HepG2 (cell line): ENCODE results near the gene ALDH2. TPM values are rescaled to one million over a fixed set of nuclear protein-coding genes. Genes with fewer than 3 reads are reported as not detected.
A peak's percentile ranks its signal among the peaks of the same experiment; 100 is the strongest.

ENCODE experiments used
- AFF4 ChIP-seq: sonication (generic); formaldehyde crosslinking; IDR thresholded peaks from 2 replicates; pipeline ENCODE4 v1.4.0; 2020; ENCODE audit warnings: missing genetic modification reagents
- AGO2 ChIP-seq: fragments of 200-400 bp; formaldehyde crosslinking; optimal IDR thresholded peaks from 2 replicates; pipeline ENCODE3; 2017; ENCODE audit warnings: mild to moderate bottlenecking, low read depth, low read length, moderate library complexity
- ASH2L ChIP-seq: fragments of 300-600, 200-600 bp; sonication (generic); IDR thresholded peaks from 2 replicates; pipeline ENCODE4 v1.7.0; 2017; ENCODE audit warnings: low read depth, mild to moderate bottlenecking, moderate library complexity, mixed read lengths, low read length; ENCODE audit not compliant: insufficient read length
- BCL6 ChIP-seq: IDR thresholded peaks from 2 replicates; pipeline ENCODE4 v1.6.1; 2016; ENCODE audit warnings: missing genetic modification reagents, missing compliant biosample characterization
- CHD2 ChIP-seq: IDR thresholded peaks from 2 replicates; pipeline ENCODE4 v1.6.1; 2011; ENCODE audit warnings: low read depth, low read length, improper control_type of control experiment
- HMGA1 ChIP-seq: sonication (generic); formaldehyde crosslinking; conservative IDR thresholded peaks from 2 replicates; pipeline ENCODE4 v1.4.0; 2020; ENCODE audit warnings: missing genetic modification reagents
- MBNL3 ChIP-seq: fragments of 250-450 bp; sonication (Bioruptor Pico); conservative IDR thresholded peaks from 2 replicates; pipeline ENCODE4 v1.8.0; 2022; ENCODE audit warnings: mild to moderate bottlenecking, inconsistent platforms
- MIXL1 ChIP-seq: IDR thresholded peaks from 2 replicates; pipeline ENCODE4 v1.6.1; 2016
- POLR2AphosphoS5 ChIP-seq: IDR thresholded peaks from 2 replicates; pipeline ENCODE4 v1.6.1; 2012; ENCODE audit warnings: low read depth, low read length
- SCMH1 ChIP-seq: sonication (generic); formaldehyde crosslinking; IDR thresholded peaks from 2 replicates; pipeline ENCODE4 v1.9.0; 2021; ENCODE audit warnings: missing genetic modification reagents, mild to moderate bottlenecking, borderline replicate concordance
- TCF7 ChIP-seq: sonication (generic); IDR thresholded peaks from 2 replicates; pipeline ENCODE4 v1.6.1; 2016; ENCODE audit warnings: antibody characterized with exemption, low read depth
- ZFAT ChIP-seq: sonication (generic); formaldehyde crosslinking; conservative IDR thresholded peaks from 2 replicates; pipeline ENCODE4 v1.8.1; 2023; ENCODE audit warnings: missing genetic modification reagents, inconsistent platforms
- ZFP41 ChIP-seq: sonication (generic); formaldehyde crosslinking; IDR thresholded peaks from 2 replicates; pipeline ENCODE4 v1.4.0; 2020; ENCODE audit warnings: mild to moderate bottlenecking, missing genetic modification reagents, borderline replicate concordance
- ZNF225 ChIP-seq: sonication (generic); formaldehyde crosslinking; IDR thresholded peaks from 2 replicates; pipeline ENCODE4 v1.4.0; 2020; ENCODE audit warnings: mild to moderate bottlenecking, missing genetic modification reagents
- ZNF326 ChIP-seq: sonication (generic); formaldehyde crosslinking; IDR thresholded peaks from 2 replicates; pipeline ENCODE4 v1.4.0; 2020; ENCODE audit warnings: missing genetic modification reagents, borderline replicate concordance
- polyA plus RNA-seq, 8 experiments: library from polyadenylated mRNA; depleted of rRNA in 3 of 8; stranded (reverse) in 7 of 8; unstranded in 1 of 8; fragments of >200 nt; fragmentation: Illumina TruSeq in 4 of 8; extraction: Trizol in 4 of 8; gene quantifications; 2 replicates each; pipeline versions ENCODE4 v1.2.1 to v1.2.3, GENCODE V29; 2011 to 2016; ENCODE audit warnings: low read depth in 4 of 8, missing spikeins in 1 of 8, mixed read lengths in 1 of 8; ENCODE audit not compliant: insufficient read depth in 1 of 8
- total RNA-seq, 5 experiments: library from RNA; depleted of rRNA; stranded (reverse); fragments of >200 nt; fragmentation: Illumina TruSeq; extraction: Trizol; gene quantifications; 2 replicates each; pipeline ENCODE4 v1.2.3, GENCODE V29; 2016; ENCODE audit warnings: low read depth in 1 of 5
- TF ChIP-seq, protein P1 (sequence below): sonication (generic); formaldehyde crosslinking; IDR thresholded peaks from 2 replicates; pipeline ENCODE4 v1.5.1; 2020; ENCODE audit warnings: mild to moderate bottlenecking, missing genetic modification reagents
- TF ChIP-seq, protein P2 (sequence below): sonication (generic); formaldehyde crosslinking; IDR thresholded peaks from 2 replicates; pipeline ENCODE4 v1.5.0; 2020; ENCODE audit warnings: missing genetic modification reagents
- TF ChIP-seq, protein P3 (sequence below): sonication (generic); formaldehyde crosslinking; IDR thresholded peaks from 2 replicates; pipeline ENCODE4 v1.5.0; 2020; ENCODE audit warnings: mild to moderate bottlenecking, missing genetic modification reagents

ALDH2 gene
- total and polyA plus RNA-seq, 2 of the 13 experiments (the other 11 are each of a cell fraction or from before 2014, with no cell fraction given), result 78.8 to 103 TPM

DNA sequence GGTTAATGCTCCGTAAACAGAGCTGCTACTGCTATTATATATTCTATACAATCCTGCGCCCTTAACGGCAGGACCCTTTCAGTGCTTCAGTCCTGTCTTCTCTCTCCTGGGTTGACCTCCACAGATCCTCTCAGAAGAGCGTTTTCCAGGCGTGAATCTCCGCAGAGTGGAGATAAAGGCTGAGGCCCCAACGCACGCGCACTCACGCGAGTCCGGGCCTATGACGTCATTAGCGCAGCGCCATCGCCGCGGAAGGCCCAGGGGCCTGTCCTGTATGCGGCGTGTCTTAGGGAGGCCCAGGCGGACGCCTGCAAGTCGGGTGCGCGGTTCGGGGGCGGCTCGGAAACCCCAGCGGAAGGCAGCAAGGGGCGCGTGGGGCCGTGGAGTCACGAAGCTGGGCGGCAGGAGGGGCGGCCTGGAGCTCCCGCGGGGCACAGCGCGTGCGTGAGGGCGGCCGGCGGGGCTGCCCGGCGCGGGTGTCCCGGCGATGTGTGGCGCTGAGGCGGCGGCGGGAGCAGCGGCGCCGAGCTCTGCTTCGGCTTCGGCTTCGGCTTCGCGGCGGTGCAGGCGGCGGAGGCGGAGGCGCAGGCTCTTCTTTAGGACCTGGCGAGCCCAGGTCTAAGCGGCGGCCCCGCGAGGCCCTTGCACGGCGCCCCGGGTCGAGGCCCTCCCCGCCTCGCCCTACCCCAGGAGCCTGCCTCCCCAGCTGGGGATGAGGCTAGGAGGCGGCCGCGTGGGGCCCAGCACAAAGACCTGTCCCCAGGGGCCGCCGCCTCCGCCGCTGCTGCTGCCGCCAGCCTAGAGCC, 75.2 kb downstream of the ALDH2 start, which contains the start of gene MAPKAPK5 (continued):
- TF ChIP-seq, protein P1, sequence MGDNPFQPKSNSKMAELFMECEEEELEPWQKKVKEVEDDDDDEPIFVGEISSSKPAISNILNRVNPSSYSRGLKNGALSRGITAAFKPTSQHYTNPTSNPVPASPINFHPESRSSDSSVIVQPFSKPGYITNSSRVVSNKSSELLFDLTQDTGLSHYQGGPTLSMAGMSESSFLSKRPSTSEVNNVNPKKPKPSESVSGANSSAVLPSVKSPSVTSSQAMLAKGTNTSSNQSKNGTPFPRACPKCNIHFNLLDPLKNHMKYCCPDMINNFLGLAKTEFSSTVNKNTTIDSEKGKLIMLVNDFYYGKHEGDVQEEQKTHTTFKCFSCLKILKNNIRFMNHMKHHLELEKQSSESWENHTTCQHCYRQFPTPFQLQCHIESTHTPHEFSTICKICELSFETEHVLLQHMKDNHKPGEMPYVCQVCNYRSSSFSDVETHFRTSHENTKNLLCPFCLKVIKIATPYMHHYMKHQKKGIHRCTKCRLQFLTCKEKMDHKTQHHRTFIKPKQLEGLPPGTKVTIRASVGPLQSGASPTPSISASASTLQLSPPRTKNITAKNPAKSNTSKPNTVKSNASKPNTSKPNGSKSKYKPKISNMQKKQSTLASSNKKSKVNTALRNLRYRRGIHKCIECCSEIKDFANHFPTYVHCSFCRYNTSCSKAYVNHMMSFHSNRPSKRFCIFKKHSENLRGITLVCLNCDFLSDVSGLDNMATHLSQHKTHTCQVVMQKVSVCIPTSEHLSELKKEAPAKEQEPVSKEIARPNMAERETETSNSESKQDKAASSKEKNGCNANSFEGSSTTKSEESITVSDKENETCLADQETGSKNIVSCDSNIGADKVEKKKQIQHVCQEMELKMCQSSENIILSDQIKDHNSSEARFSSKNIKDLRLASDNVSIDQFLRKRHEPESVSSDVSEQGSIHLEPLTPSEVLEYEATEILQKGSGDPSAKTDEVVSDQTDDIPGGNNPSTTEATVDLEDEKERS (CRISPR knock-in tag), result no peak
- TF ChIP-seq BCL6 (peak; percentile 25; the same call in 1 of the 2 replicates), ZFAT (CRISPR knock-in tag) (no peak), POLR2AphosphoS5 (peak; percentile 96), ZFP41 (no peak), AGO2 (no peak), ASH2L (peak; percentile 97), AFF4 (CRISPR knock-in tag) (no peak), CHD2 (peak; percentile 89), HMGA1 (CRISPR knock-in tag) (no peak), SCMH1 (CRISPR knock-in tag) (no peak), MBNL3 (no peak), MIXL1 (peak; percentile 75), TCF7 (no peak), ZNF225 (peak; percentile 69; the same call in 1 of the 2 replicates), ZNF326 (CRISPR knock-in tag) (no peak)
- TF ChIP-seq, protein P2, sequence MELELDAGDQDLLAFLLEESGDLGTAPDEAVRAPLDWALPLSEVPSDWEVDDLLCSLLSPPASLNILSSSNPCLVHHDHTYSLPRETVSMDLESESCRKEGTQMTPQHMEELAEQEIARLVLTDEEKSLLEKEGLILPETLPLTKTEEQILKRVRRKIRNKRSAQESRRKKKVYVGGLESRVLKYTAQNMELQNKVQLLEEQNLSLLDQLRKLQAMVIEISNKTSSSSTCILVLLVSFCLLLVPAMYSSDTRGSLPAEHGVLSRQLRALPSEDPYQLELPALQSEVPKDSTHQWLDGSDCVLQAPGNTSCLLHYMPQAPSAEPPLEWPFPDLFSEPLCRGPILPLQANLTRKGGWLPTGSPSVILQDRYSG, result no peak
- TF ChIP-seq, protein P3, sequence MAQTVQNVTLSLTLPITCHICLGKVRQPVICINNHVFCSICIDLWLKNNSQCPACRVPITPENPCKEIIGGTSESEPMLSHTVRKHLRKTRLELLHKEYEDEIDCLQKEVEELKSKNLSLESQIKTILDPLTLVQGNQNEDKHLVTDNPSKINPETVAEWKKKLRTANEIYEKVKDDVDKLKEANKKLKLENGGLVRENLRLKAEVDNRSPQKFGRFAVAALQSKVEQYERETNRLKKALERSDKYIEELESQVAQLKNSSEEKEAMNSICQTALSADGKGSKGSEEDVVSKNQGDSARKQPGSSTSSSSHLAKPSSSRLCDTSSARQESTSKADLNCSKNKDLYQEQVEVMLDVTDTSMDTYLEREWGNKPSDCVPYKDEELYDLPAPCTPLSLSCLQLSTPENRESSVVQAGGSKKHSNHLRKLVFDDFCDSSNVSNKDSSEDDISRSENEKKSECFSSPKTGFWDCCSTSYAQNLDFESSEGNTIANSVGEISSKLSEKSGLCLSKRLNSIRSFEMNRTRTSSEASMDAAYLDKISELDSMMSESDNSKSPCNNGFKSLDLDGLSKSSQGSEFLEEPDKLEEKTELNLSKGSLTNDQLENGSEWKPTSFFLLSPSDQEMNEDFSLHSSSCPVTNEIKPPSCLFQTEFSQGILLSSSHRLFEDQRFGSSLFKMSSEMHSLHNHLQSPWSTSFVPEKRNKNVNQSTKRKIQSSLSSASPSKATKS, result no peak
